HT-29 (cell line): ENCODE results near the gene C1orf74. TPM values are rescaled to one million over a fixed set of nuclear protein-coding genes. Genes with fewer than 3 reads are reported as not detected.

Source experiments
- DNase-seq: peaks from one replicate; pipeline ENCODE4 v3.0.0-alpha.2; 2015; ENCODE audit warnings: low spot score
- total RNA-seq: library from RNA; depleted of rRNA; stranded (reverse); fragments of >200 nt; shearing (Covaris generic); gene quantifications from 2 replicates; pipeline ENCODE4 v1.2.3, GENCODE V29; 2014; rRNA removed

The C1orf74 gene
- total RNA-seq = 1.8 and 2.6 TPM in 2 replicates

- DNase-seq = peak; percentile 99
Measured at GRCh38 chr1:209784265-209785169, at the start of gene C1orf74. C1orf74 (minus strand) TSS chr1:209784559; CDS start chr1:209783634, 925 bp downstream.

- DNase-seq = no peak
Measured at GRCh38 chr1:209831615-209832014, 47.3 kb upstream of the C1orf74 start.

DNA sequence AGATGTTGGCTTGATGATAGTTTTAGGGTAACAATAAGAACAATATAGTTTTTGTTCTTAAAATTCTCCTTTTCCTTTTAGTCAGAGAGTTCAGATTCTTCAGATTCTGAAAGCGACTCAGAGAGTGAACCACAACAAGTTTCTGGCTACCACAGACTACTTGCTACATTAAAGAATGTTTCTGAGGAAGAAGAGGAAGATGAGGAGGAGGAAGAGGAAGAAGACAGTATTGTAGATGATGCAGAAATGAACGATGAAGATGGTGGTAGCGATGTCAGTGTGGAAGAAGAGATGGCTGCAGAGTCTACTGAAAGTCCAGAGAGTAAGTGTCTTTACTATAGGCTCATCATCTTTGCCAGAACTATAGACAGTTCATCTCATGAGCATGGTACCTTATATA, 46.4 kb upstream of the C1orf74 start:
- DNase-seq = no peak

DNA sequence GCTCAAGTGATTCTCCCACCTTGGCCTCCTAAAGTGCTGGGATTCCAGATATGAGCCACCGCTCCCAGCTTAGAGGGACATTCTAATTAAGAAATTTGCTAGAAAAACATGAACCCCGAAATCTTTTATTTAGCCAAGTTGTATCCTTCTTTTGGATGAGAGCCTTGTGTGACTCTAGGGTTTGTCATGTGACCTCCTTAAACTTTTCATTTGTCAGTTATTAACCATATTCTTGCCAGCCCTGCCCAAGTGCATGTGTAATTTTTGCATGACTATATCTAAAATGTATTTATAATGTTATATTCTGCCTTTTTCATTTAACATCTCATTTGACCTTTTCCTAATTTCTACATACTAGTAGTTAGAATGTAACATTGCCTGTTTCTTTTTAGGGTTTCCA, 45.4 kb upstream of the C1orf74 start:
- DNase-seq = no peak

- peak; percentile 97 for DNase-seq
Measured at GRCh38 chr1:209827384-209828262, 43.3 kb upstream of the C1orf74 start, which contains the start of gene UTP25. UTP25 (plus strand) TSS chr1:209827972; CDS start chr1:209828064, 92 bp downstream.

DNA sequence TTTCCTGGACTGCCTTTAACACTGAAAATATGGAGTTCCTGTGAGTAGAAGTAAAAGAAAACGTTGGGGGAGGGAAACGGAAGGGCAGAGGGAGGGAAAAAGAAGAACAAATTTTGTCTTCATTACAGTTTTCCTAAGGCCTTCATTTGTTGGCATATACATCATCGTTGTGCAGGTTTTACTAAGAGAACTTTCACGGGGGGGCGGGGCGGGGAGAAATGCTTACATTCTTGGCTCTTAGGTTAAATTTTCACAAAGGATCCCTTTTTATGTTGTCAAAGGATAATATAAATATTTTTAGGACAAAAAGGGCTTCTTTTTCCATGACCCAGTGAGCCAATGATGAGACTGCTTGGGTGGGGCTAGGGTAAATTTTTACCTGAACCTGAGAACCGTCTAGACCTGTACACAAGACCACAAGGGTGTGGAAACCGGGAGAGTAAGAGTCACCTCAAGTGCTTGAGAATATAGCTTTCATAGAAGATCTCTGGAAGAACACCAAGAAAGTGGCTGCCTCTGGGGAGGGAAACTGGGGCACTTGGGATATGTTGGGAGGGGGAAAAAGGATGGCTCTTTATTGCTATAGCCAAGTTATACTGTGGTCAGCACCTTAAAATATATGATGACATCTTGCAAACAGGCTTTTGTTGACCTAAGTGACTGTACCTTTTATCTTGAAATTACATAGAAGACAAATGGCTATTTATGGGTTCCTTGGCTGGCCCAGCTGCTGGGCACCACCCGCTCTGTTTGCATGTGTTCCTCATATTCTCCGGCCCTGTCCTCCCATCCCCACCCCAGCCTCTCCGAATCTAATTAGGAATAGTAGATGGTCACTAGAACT, 41.5 kb upstream of the C1orf74 start:
- peak; percentile 55 for DNase-seq

DNA sequence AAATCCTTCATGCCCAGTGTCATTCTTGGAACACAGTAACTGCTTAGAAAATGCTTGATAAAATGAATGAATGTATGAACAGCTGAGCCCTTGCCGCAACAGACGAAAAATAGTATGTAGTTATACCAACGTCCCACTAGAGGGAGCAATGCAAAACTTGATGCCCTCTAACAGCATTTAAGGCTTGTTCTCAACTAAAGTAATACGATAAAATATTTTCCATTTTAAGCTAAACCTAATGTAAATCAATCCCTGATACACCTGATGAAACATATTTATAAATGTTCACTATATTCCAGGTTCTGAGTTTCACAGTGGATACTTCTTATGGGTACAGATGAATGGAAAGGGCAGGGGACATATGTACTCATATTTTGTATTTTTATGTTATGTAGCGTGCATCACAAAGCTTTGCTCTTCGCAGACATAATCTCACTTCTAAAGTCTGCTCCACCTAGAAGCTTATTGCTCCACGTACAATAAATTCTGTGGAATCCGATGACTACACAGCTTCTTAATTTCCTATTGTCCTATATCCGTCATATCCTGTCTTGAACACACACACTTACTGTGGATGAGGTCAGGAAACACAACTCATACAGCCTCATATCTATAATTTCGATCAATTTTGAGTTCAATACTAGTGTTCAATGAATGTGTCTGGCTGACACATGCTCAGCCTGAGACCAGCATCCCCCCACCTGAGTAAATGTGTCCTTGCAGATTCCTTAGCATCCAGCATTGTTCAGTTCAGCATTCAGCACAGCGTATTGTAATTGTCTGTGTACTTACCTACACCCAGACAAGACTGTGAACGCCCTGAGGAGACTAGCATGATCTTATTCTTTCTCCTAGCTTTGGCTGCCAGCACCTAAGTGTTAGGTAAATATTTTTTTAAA, 39.0 kb upstream of the C1orf74 start:
- peak; percentile 72 for DNase-seq

- DNase-seq = no peak
Measured at GRCh38 chr1:209822706-209823105, 38.3 kb upstream of the C1orf74 start.

DNA sequence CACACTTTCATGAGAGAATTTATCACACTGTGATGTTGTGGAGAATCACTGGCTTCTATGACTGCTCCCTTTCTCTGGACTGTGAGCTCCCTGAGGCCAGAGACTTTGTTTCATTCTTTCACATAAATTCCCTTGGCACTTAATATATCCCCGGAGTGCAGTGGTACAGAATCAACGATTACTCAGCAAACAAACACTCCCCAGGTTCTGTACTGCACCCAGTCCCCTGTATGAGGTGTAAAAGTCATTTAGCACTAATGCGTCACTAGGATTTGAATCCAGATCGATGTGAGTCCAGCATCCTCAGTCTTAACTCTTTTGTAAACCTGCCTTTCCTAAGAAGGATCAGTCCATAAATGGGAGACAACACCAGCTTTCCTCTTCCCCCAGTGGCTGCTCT, 36.6 kb upstream of the C1orf74 start:
- DNase-seq = no peak

- no peak for DNase-seq
Measured at GRCh38 chr1:209819058-209819457, 34.7 kb upstream of the C1orf74 start.

GRCh38 chr1:209817691-209818090, 33.3 kb upstream of the C1orf74 start:
- DNase-seq = no peak

- DNase-seq = no peak
Measured at GRCh38 chr1:209816923-209817322, 32.6 kb upstream of the C1orf74 start.

- peak; percentile 23 for DNase-seq
Measured at GRCh38 chr1:209815931-209816341, 31.6 kb upstream of the C1orf74 start.

DNA sequence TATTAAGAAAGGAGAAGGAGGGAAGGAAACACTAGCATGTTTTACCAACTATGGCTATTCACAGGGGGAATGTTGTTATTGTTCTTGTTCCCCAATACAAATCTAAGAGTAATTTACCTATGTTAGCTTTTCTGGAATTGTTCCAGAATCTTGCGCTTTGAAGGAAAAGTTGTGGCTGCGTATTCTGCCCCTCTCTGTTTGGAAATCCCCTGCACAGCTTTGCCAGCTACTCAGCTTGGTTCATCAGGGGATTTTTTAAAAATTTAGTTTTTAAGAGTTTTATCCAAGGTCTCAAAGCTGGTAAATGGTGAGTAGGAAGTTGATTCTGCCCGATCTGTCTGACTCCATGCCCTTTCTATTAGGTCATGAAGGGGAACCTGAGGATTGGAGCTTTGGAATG, 31.1 kb upstream of the C1orf74 start:
- no peak for DNase-seq

- DNase-seq = no peak
Measured at GRCh38 chr1:209813902-209814301, 29.5 kb upstream of the C1orf74 start.

GRCh38 chr1:209810783-209811182, 26.4 kb upstream of the C1orf74 start:
- DNase-seq = no peak

DNA sequence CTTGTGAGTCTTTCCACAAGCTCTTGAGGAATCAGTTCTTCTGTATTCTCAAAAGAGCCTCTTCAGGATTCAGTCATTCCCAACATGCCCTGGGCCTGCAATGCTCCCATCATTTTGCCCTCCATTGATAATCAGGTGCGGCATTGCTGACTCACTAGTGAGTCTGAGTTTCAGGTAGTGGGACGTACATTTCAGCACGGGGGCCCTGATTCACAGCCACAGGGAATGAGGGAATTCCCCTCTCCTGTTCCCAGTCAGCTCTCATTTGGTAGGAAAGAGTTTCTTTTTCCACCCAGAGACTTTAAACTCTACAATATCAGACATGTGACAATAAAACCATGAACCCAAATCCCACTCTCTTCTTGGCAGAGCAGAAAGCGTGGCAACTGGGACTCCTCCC, 25.3 kb upstream of the C1orf74 start:
- DNase-seq = no peak

DNA sequence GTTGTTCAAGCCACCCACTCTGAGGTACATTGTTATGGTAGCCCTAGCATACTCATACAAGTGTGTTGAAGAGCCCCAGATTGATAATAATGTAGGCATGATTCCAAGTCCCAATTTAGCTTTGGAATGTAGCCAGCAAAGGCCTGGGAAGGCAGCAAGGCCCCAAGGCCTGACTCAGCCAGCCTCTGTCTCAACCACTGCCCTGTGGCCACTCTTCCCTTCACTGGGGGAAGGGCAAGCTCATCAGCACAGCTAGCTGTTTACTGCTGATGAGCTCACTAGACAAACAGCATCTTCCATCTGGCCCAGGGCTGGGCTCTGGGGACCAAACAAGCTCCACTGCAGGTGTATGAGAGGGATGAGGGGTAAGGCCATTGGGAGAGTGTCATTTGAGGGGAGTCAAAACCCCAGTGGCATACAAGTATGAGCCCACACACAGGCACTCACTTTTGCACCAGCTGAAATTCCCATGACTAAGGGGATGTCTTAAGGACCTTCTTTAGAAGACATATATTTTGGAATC, 23.8 kb upstream of the C1orf74 start:
- DNase-seq = peak; percentile 57

DNA sequence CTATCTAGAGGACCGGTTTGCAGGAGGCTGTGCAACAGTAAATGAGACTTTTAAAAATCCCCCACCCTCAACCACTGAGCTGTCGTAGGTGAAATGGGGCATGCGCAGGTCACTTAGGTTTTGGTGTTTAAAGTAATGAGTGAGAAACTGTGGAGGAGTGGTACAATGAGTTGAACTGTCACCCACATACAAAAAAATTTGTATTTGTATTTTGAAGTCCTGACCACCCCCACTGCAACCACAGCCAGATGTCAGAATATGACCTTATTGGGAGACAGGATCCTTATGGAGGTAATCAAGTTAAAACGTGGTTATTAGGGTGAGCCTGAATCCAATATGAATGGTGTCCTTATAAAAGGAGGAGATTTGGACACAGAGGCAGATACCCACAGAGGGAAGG, 23.1 kb upstream of the C1orf74 start:
- DNase-seq = no peak
